HG03064 (cell line): ENCODE data around the gene DOK1.

ENCODE experiments used
- ATAC-seq: cut with Tn5 transposase; IDR thresholded peaks from one replicate; pipeline ENCODE4 v1.9.1; 2021; ENCODE audit warnings: low read depth; ENCODE audit not compliant: unreplicated experiment

Gene DOK1

DNA sequence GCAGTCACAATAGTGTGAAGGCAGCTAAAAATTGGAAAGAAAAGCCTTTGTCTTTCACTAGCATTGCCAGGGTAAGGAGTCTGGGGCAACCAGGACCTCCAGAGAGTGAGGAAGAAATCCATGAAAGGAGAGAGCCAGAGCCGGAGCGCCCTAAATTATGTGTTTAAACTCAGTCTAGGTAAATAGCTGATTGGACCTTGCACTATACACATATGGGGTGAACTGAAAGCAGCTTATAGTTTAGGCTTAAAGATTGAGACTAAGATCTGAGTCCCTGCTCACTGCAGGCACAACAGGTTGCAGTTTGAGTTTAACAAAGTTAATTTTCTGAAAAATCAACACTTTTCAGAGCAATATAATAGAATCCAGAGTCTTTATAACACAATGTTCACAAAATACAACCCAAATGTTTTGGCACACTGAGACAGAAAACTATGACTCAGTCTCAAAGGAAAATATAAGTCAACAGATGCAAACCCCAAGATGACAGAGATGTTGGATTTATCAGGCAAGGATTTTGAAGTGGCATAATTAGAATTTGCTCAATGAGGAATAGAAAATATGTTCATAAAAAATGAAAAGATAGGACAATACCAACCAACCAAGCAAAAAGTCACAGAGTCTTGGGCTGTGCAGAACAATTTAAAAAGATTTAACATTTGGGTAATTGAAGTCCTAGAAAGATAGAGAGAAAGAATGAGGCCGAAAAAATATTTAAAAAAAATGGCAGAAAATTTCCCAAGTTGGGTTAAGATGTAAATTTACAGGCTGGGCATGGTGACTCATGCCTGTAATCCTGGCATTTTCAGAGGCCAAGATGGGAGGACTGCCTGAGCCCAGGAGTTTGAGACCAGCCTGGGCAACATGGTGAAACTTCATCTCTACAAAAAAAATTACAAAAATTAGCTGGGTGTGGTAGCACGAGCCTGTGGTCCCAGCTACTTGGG lies 39.6 kb downstream of the DOK1 start:
- ATAC-seq = no peak

GRCh38 chr2:74596584-74596983 lies 42.1 kb downstream of the DOK1 start:
- no peak for ATAC-seq

DNA sequence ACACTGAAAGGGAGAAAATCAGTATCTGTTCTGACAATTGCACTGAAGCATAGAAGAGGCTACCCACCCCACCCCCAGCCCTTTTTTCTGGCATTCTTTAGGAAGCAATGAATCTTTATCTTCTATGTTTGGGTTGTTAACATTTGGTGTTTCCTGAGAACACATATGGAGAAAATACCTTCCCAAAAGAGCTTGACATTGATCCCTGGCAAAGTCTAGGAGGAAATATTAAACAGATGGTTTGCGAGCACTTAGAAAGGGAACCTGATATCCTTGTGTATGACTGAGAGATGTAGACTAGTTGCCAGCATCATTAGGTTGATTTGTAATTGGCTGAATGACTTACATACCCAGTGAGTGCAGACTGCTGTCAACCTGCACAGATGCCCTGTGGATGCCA lies 42.9 kb downstream of the DOK1 start:
- ATAC-seq = no peak

DNA sequence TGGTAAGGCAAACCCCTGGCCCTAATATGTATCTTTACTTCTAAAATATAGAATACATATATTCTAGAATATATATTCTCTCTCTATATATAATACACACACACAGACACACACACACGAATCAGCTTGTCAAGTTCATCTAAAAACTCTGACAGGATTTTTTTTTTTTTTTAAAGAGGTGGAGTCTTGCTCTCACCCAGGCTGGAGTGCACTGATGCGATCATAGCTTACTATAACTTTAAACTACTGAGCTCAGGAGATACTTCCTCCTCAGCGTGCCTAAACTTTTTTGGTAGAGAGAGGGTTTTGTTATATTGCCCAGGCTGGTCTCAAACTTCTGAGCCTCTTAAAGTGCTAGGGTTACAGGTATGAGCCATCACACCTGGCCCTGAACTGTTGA lies 45.2 kb downstream of the DOK1 start:
- ATAC-seq = no peak

- no peak for ATAC-seq
Measured at GRCh38 chr2:74602586-74603281, 48.2 kb downstream of the DOK1 start.

GRCh38 chr2:74603282-74604000 lies 48.9 kb downstream of the DOK1 start:
- ATAC-seq = no peak

DNA sequence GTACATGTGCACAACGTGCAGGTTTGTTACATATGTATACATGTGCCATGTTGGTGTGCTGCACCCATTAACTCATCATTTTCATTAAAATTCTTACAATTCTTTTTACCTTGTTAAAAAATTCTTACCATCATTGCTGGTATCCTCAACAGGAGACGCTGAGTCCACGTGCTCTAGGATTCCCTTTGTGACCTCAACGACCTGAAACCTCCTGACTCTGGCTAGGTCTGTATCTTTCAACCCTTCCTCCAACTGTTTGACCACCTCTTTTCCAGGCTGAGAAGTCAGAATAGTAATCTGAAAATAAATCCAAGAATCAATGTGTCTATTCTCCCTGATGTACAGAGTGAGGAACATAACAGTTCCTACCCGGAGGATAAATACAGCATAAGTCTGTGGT lies 52.4 kb downstream of the DOK1 start:
- no peak for ATAC-seq
